HepG2 (cell line): Measurements from ENCODE around the gene MGLL. TPM values are rescaled to one million over a fixed set of nuclear protein-coding genes. Genes with fewer than 3 reads are reported as not detected.

ENCODE experiments used
- ATAC-seq: fragments of 200-7000 bp; cut with Tn5 transposase; 3 replicates; pipeline ENCODE4 v1.9.1; 2020; ENCODE audit warnings: mild to moderate bottlenecking, moderate library complexity
- BruUV-seq: library from RNA; stranded (reverse); fragments of 400-500 nt; replicated peaks from 2 replicates; lab custom pipeline; 2021; lab: Mats Ljungman, UMichigan
- CTCF ChIA-PET: fragments of 300-600 bp; formaldehyde crosslinking; extraction: SDS; loops from one replicate; lab custom pipeline; 2021; ENCODE audit warnings: low total read pairs, inconsistent platforms, low intra/inter-chr PET ratio; lab: Yijun Ruan, JAX
- POLR2A ChIA-PET: fragments of 350-600 bp; sonication (Branson Sonifier 250); formaldehyde crosslinking; loops from one replicate; lab custom pipeline; 2020; ENCODE audit warnings: antibody characterized with exemption, inconsistent platforms; lab: Yijun Ruan, JAX
- DNase-seq: peaks from one replicate; pipeline ENCODE4 v3.0.0-alpha.2; 2015; ENCODE audit warnings: low spot score
- FAIRE-seq: peaks from 3 replicates; lab custom pipeline; 2011; peaks lifted over from hg19 to GRCh38; lab: Jason Lieb, UNC
- H2AFZ ChIP-seq: one replicate; pipeline ENCODE4 v1.6.1; 2011; ENCODE audit warnings: low read length, inconsistent platforms
- H3K27ac ChIP-seq: fragments of 300-600 bp; 3 replicates; pipeline ENCODE4 v1.8.0; 2011; ENCODE audit warnings: mixed run types, mild to moderate bottlenecking, mixed read lengths, low read length, inconsistent platforms; ENCODE audit not compliant: insufficient read depth; ENCODE audit errors: extremely low read length
- H3K27me3 ChIP-seq, 2 experiments: fragments of 200-600 bp in 1 of 2; 2 replicates in 1 of 2; 3 replicates in 1 of 2; pipeline versions ENCODE4 v1.6.0 to v1.8.0; 2011; ENCODE audit warnings: low read length in 2 of 2, mild to moderate bottlenecking in 2 of 2, moderate library complexity in 2 of 2, inconsistent platforms in 1 of 2; ENCODE audit not compliant: insufficient read depth in 2 of 2, control insufficient read depth in 1 of 2
- H3K36me3 ChIP-seq, 2 experiments: fragments of 200-600 bp in 1 of 2; replicated peaks in 1 of 2; 2 replicates in 1 of 2; 3 replicates in 1 of 2; pipeline versions ENCODE4 v1.5.1 to v1.8.0; 2011; ENCODE audit warnings: low read length in 2 of 2, inconsistent platforms in 1 of 2; ENCODE audit not compliant: insufficient read depth in 2 of 2, control insufficient read depth in 1 of 2
- H3K4me1 ChIP-seq: 2 replicates; pipeline ENCODE4 v1.5.1; 2012; ENCODE audit warnings: low read length, inconsistent platforms; ENCODE audit not compliant: insufficient read depth
- H3K4me2 ChIP-seq: 2 replicates; pipeline ENCODE4 v1.6.0; 2011; ENCODE audit warnings: low read depth, low read length, inconsistent platforms
- H3K4me3 ChIP-seq, 3 experiments: fragments of 200-600 bp in 1 of 3; sonication (generic), shearing (Covaris generic) in 1 of 3; replicated peaks in 1 of 3; 2 replicates each; pipeline ENCODE4 v1.5.1; 2011 to 2016; ENCODE audit warnings: low read length in 3 of 3, inconsistent platforms in 2 of 3, low read depth in 2 of 3, mild to moderate bottlenecking in 2 of 3, control low read depth in 1 of 3, mixed read lengths in 1 of 3; ENCODE audit not compliant: insufficient read depth in 1 of 3
- H3K79me2 ChIP-seq: one replicate; pipeline ENCODE4 v1.6.1; 2011; ENCODE audit warnings: low read length, inconsistent platforms; ENCODE audit not compliant: insufficient read depth
- H3K9ac ChIP-seq: 2 replicates; pipeline ENCODE4 v1.6.0; 2011; ENCODE audit warnings: mild to moderate bottlenecking, low read depth, low read length, inconsistent platforms; ENCODE audit not compliant: insufficient read depth
- H3K9me3 ChIP-seq: 2 replicates; pipeline ENCODE4 v1.5.1; 2012; ENCODE audit warnings: mild to moderate bottlenecking, low read length
- H4K20me1 ChIP-seq: 2 replicates; pipeline ENCODE4 v1.6.0; 2011; ENCODE audit warnings: inconsistent platforms, mild to moderate bottlenecking, low read length, moderate library complexity; ENCODE audit not compliant: insufficient read depth
- FOXP4 ChIP-seq: sonication (generic); formaldehyde crosslinking; IDR thresholded peaks from 2 replicates; pipeline ENCODE4 v1.4.0; 2020; ENCODE audit warnings: missing genetic modification reagents
- HOXA3 ChIP-seq: sonication (generic); formaldehyde crosslinking; IDR thresholded peaks from 2 replicates; pipeline ENCODE4 v1.5.0; 2020; ENCODE audit warnings: missing genetic modification reagents
- POLR2A ChIP-seq, 2 experiments: IDR thresholded peaks; 2 replicates each; pipeline ENCODE4 v1.6.1; 2011; ENCODE audit warnings: low read depth in 2 of 2, low read length in 2 of 2, mild to moderate bottlenecking in 1 of 2, moderate library complexity in 1 of 2; ENCODE audit not compliant: insufficient read depth in 1 of 2
- PTBP1 ChIP-seq: fragments of 200-400 bp; formaldehyde crosslinking; IDR thresholded peaks from 2 replicates; pipeline ENCODE4 v1.6.1; 2018; ENCODE audit warnings: low read length, low read depth; ENCODE audit not compliant: poor library complexity, severe bottlenecking
- REPIN1 ChIP-seq: sonication (generic); formaldehyde crosslinking; IDR thresholded peaks from 2 replicates; pipeline ENCODE4 v1.8.0; 2022; ENCODE audit warnings: missing genetic modification reagents, low read depth, mild to moderate bottlenecking, borderline replicate concordance
- UBTF ChIP-seq: sonication (generic); formaldehyde crosslinking; IDR thresholded peaks from 2 replicates; pipeline ENCODE4 v1.4.0; 2020; ENCODE audit warnings: mild to moderate bottlenecking, missing genetic modification reagents
- ZBTB4 ChIP-seq: sonication (generic); formaldehyde crosslinking; IDR thresholded peaks from 2 replicates; pipeline ENCODE4 v1.4.0; 2020; ENCODE audit warnings: missing genetic modification reagents, mild to moderate bottlenecking, borderline replicate concordance
- ZSCAN31 ChIP-seq: sonication (generic); formaldehyde crosslinking; IDR thresholded peaks from 2 replicates; pipeline ENCODE4 v1.5.0; 2020; ENCODE audit warnings: low read depth, mild to moderate bottlenecking, missing genetic modification reagents
- WGBS: methylation state at CpG from one replicate; pipeline ENCODE4 v1.1.6; 2017; ENCODE audit warnings: low lambda C conversion rate; 5-methylcytosine and 5-hydroxymethylcytosine counted together
- in situ Hi-C: cut with HindIII; loops from 2 replicates; pipeline ENCODE4 v1.10.0; 2017; ENCODE audit warnings: low pct_unique_long_range_greater_than_20kb; ENCODE audit not compliant: extremely low pct_ligation_motif_present
- intact Hi-C: fragments of 100-400 bp; cut with micrococcal nuclease; formaldehyde crosslinking; loops from one replicate; pipeline ENCODE4 v1.10.0; 2022; ENCODE audit not compliant: unreplicated experiment
- polyA plus RNA-seq, 8 experiments: library from polyadenylated mRNA; depleted of rRNA in 3 of 8; stranded (reverse) in 7 of 8; unstranded in 1 of 8; fragments of >200 nt; fragmentation: Illumina TruSeq in 4 of 8; extraction: Trizol in 4 of 8; gene quantifications; 2 replicates each; pipeline versions ENCODE4 v1.2.1 to v1.2.3, GENCODE V29; 2011 to 2016; ENCODE audit warnings: low read depth in 4 of 8, missing spikeins in 1 of 8, mixed read lengths in 1 of 8; ENCODE audit not compliant: insufficient read depth in 1 of 8
- total RNA-seq, 5 experiments: library from RNA; depleted of rRNA; stranded (reverse); fragments of >200 nt; fragmentation: Illumina TruSeq; extraction: Trizol; gene quantifications; 2 replicates each; pipeline ENCODE4 v1.2.3, GENCODE V29; 2016; ENCODE audit warnings: low read depth in 1 of 5
- TF ChIP-seq, protein P1 (sequence below): sonication (generic); formaldehyde crosslinking; IDR thresholded peaks from 2 replicates; pipeline ENCODE4 v1.4.0; 2020; ENCODE audit warnings: mild to moderate bottlenecking, missing genetic modification reagents, borderline replicate concordance

Gene MGLL
- total and polyA plus RNA-seq, 2 of the 13 experiments (the other 11 are each of a cell fraction or from before 2014, with no cell fraction given) = not detected

GRCh38 chr3:127851899-127852298 lies 29.6 kb upstream of the MGLL start:
- no peak overlapping the region for H3K4me2 ChIP-seq
- no peaks in the 10 kb centered on the region for H3K79me2 ChIP-seq
- no peaks in the 10 kb centered on the region for H3K4me1 ChIP-seq
- no peak for FAIRE-seq
- H3K36me3 ChIP-seq = no peaks in the 10 kb centered on the region
- peaks cover 0 to 28% of the 10 kb centered on the region in 2 experiments; a peak in 2 of 5 replicates for H3K27me3 ChIP-seq
- H2AFZ ChIP-seq = no peak overlapping the region
- DNase-seq = no peak
- 43% methylated on average over 5 of the region's 9 CpGs for WGBS
- in situ Hi-C loops (loop anchor here (10.0 kb wide), 1 partner anchor 113 kb away; no protein-coding TSS in a partner anchor), intact Hi-C loops (loop anchor here (2.0 kb wide), 1 partner anchor 119 kb away; no protein-coding TSS in a partner anchor)
- no peak overlapping the region for H3K27ac ChIP-seq
- ATAC-seq = no peak
- ChIA-PET CTCF (no interaction called here), POLR2A (no interaction called here)
- no peak overlapping the region for H3K9ac ChIP-seq
- H3K9me3 ChIP-seq = no peaks in the 10 kb centered on the region
- BruUV-seq = no TSS peak
- H4K20me1 ChIP-seq = no peaks in the 10 kb centered on the region
- no peak overlapping the region for H3K4me3 ChIP-seq
- TF ChIP-seq ZBTB4 (CRISPR knock-in tag) = no peak
- TF ChIP-seq REPIN1 (CRISPR knock-in tag) = no peak
- TF ChIP-seq HOXA3 (CRISPR knock-in tag) = no peak
- no peak for TF ChIP-seq FOXP4 (CRISPR knock-in tag)
- TF ChIP-seq UBTF (CRISPR knock-in tag) = no peak
- TF ChIP-seq POLR2A (IDR thresholded peaks at IDR 0.05; ENCODE audit: insufficient read depth in 1 of 2, low read depth in 2 of 2, low read length in 2 of 2) = no peak
- TF ChIP-seq ZSCAN31 = no peak
- TF ChIP-seq, protein P1, sequence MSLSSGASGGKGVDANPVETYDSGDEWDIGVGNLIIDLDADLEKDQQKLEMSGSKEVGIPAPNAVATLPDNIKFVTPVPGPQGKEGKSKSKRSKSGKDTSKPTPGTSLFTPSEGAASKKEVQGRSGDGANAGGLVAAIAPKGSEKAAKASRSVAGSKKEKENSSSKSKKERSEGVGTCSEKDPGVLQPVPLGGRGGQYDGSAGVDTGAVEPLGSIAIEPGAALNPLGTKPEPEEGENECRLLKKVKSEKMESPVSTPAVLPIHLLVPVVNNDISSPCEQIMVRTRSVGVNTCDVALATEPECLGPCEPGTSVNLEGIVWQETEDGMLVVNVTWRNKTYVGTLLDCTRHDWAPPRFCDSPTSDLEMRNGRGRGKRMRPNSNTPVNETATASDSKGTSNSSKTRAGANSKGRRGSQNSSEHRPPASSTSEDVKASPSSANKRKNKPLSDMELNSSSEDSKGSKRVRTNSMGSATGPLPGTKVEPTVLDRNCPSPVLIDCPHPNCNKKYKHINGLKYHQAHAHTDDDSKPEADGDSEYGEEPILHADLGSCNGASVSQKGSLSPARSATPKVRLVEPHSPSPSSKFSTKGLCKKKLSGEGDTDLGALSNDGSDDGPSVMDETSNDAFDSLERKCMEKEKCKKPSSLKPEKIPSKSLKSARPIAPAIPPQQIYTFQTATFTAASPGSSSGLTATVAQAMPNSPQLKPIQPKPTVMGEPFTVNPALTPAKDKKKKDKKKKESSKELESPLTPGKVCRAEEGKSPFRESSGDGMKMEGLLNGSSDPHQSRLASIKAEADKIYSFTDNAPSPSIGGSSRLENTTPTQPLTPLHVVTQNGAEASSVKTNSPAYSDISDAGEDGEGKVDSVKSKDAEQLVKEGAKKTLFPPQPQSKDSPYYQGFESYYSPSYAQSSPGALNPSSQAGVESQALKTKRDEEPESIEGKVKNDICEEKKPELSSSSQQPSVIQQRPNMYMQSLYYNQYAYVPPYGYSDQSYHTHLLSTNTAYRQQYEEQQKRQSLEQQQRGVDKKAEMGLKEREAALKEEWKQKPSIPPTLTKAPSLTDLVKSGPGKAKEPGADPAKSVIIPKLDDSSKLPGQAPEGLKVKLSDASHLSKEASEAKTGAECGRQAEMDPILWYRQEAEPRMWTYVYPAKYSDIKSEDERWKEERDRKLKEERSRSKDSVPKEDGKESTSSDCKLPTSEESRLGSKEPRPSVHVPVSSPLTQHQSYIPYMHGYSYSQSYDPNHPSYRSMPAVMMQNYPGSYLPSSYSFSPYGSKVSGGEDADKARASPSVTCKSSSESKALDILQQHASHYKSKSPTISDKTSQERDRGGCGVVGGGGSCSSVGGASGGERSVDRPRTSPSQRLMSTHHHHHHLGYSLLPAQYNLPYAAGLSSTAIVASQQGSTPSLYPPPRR = no peak
- TF ChIP-seq PTBP1 = no peak
